Measurements from ENCODE around the gene EDARADD.
A peak's percentile ranks its signal among the peaks of the same experiment; 100 is the strongest.
"Not testable (repeated sequence)": the region's sequence is repeated elsewhere in the genome, so short reads cannot be mapped to it uniquely, and the experiment has no call there.

EDARADD gene

DNA sequence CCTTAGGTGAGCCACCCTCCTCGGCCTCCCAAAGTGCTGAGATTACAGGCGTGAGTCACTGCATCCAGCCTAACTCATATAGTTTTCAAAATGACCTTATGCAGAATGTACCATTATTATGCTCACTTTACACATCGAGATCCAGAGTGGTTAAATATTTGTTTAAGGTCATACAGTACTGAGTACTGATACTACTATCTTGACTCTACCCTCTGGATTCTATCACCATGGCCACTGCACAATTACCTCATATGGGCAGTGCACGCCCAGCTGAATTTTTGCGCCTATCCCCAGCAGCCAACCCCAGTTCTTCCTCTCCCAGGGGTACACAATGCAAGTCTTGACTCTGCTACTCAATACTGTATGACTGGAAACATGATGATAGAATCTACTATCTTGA lies 56.7 kb downstream of the EDARADD start:
- DNase-seq, result no peak

DNA sequence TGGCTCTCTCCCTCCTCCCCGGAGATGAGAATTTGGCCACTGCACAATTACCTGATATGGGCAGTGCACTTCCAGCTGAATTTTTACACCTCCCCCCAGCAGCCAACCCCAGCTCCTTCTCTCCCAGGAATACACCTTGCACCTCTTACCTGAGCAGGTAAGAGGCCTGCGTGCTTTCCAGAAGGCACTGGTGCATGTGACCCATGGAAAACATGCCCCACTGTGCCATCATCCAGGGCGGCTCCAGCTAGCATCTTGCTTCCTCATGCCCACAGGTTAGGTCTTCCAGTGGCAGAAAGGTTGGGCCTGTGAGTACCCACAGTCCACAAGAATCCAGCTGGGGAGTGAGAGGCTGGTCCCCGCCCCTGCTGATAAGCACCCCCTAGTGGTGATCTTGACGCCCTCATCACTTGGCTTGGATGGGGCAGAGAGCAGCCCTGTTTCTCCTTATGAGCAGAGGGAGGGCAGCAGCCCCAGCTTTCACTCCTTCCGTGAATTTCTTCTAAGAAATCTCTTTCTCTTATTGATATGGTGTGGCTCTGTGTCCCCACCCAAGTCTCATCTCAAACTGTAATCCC lies 57.8 kb downstream of the EDARADD start:
- DNase-seq, result no peak

DNA sequence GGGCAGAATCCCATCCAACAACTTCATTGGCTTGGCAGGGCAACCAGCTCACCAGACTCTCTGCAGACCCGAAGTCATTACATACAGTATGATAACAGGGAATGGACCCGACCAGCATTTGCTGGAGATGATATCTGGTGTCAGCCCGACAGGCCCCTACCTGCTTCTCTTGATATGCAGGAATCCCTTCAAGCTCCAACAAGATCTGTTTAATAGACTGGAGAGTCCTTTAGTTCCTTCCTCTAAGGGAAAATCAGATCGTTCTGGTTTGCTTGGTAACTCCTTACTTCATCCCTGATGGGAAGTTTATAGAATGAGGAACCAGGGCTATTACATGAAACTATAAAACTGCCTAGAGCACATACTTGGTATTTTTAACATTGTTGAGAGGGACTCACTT lies 61.2 kb downstream of the EDARADD start:
- no peak for DNase-seq

DNA sequence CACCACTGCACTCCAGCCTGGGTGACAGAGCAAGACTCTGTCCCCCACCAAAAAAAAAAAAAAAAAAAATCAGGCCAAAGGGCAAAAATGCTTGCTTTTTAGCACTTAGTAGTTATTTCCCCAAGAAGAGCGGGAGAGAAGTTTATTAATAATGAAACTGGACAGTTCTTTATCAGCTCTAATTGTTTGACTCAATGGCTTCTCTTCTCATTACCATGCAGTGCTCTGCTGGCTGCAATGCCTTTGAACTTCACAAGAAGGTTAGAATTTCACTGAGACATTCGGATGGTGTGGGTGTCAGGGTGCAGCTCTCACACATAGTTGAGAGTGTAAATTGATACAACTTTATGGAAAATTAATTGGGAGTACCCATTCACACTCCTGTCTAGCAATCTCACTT lies 63.7 kb downstream of the EDARADD start:
- no peak for DNase-seq

DNA sequence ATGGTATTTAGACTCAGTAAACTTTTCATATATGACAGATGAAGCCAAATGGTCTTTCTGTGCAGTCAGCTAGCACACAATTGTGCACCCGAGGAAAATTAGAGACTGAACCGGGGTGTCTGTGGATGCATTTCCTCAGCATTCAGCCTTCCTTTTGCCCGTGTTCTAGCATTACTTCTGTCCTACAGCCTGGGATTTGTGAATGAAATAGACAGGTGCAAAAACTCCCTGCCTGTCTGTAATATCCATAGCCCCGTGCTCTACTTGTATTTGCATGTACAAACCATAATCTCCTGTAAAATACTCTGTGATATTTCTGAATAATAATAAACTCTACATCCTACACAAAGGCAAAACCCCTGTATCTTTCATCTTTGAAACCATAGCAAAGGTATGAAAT lies 64.9 kb downstream of the EDARADD start:
- no peak for DNase-seq

DNA sequence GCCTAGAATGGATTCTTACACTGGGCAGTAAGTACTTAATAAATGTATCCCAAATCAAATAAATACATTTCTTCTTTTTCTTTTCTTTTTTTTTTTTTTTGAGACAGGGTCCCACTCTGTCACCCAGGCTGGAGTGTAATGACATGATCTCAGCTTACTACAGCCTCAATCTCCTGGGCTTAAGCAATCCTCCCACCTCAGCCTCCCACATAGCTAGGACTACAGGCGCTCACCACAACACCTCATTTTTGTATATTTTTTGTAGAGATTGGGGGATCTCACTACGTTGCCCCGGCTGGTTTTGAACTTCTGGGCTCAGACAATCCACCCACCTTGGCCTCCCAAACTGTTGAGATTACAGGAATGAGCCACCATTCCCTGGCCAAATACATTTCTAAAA lies 66.0 kb downstream of the EDARADD start:
- DNase-seq, result no peak

DNA sequence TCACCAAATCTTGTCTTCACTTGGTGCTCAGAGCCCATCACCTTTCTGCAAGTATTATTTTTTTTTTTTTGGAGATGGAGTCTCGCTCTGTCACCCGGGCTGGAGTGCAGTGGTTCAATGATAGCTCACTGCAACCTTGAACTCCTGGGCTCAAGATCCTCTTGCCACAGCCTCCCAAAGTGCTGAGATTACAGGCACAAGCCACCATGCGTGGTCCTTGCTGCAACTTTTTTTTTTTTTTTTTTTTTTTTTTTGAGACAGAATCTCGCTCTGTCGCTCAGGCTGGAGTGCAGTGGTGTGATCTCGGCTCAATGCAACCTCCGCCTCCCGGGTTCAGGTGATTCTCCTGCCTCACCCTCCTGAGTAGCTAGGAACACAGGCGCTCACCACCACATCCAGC lies 70.1 kb downstream of the EDARADD start:
- not testable (repeated sequence) for DNase-seq

DNA sequence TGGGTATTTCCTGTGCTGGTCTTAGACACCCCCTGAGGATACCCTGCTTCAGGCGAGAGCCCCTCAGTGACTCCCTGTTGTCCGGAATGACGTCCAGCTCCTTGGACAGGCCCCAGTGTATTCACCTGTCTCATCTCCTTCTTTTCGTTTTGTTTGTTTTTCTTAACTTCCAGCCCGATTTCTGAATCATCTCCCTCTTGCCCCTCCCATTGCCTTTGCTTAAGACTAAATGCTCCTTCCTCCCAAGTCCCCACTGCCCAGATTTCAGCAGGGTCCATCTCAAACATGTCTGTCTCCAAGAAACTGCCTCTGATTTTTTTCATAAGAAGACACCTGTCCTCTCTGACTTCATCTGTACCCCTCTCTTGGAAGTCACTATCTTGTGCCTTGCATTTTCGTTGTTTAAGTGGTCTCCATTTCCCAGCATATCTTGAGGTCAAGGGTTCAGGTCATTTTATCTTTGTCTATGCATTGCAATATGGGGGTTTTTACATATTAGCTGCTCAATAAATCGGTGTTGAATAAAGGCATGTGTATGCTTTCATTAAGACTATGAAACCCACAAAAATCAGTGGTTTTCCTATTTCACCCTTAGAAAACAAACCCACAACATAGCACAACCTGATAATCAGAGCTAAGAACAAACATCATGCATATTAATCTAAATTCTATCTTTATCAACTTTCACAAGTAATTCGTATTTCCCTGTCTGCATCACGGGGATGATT lies 71.3 kb downstream of the EDARADD start:
- no peak for DNase-seq

DNA sequence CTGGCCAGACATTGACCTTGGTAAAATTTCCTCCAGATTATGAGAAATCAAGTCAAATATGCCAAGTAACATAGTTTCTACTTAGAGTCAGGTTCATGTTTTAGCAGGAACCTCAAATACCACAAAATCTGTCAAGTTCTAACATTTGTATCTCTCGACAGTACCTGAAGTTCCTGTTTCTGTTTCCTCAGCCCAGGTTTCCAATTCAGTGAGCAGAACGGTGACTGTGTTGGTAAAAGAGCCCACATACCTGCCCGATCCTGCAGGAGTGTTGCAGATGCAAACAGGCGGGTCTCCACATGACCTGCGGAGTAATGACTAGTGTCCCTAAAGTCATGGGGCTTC lies 71.8 kb downstream of the EDARADD start:
- DNase-seq, result no peak

DNA sequence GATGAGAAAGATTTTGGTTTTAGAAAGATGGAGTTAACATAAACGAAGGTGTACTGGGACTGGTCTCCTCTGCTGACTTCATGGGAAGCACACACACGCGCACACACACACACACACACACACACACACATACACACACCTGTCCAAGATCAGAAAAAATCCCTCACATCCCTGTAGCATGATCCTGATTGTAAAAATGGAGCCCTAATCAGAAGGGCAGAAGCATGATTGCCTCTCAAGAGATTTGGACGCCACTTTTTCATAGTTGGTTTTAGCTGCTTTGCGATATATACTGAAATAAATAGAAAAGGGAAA lies 73.2 kb downstream of the EDARADD start:
- no peak for DNase-seq

DNA sequence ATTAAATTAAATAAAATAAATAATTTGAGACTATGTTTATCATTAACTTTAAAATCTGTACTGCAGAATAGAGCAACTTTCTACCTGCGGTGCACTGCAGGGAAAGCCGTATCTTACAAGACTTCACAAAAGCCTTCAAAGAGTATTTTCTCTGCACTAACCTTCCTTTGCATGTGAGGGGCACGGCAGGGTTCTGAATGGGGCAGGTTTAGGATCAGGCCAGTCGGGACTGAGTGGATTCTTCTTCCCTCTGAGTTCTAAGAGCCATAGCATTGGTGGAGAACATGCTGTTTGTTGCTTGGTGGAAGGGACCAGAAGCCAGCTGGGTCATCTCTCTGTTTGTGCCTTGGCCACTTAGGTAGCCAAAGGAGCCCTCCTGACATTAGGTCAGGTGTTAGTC lies 74.5 kb downstream of the EDARADD start:
- no peak for DNase-seq

DNA sequence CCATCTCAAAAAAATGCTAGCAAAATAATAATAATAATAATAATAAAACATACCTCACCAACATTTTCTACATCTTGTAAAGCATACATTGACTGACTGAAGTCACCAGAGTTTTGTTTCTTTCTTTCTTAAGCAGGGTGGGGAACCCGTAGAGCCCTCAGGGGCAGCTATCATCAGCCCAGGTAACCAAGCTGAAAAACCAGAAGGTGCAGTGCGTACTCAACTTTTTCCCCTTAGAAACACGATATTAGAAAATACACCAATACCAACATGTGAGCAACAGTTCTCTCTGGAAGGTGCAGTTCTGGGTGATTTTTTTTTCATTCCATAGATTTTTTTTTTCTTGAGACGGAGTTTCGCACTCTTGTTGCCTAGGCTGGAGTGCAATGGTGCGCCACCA lies 75.4 kb downstream of the EDARADD start:
- no peak for DNase-seq

DNA sequence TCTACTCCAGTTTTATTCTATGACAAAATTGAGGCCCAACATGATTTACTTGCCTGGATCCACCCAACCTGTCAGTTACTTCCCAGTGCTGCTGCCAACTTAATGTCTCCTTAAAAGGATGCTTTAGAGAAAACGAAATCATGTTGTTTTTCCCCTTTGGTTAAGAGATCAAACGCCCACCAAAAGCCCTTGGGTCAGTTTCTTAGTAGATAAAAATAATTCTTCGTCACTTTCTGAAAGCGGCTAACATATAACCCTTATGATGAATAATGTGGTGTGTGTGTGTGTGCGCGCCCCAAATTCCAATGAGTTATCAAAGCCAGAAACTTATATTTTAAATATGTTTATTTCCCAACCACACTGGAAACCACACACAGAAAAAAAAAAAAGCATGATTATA lies 77.0 kb downstream of the EDARADD start:
- no peak for DNase-seq

DNA sequence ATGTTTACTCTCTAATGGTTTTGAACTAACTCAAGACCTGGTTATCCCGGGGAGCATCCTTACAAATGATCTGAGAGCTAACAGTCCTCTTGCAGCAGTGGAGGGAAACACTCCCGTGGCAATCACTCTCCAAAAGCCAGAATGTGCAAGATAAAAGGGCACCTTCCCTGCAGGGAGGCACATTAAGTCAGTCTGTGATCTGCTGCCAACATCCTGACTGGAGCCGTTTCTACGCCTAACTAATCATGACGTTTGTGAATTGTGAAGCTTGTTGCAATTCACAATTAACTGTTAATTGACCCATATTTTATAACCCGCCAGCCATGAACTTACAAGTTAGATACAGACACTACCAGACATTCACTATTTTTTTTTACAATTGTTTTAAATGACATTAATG lies 77.6 kb downstream of the EDARADD start:
- DNase-seq, result no peak

DNA sequence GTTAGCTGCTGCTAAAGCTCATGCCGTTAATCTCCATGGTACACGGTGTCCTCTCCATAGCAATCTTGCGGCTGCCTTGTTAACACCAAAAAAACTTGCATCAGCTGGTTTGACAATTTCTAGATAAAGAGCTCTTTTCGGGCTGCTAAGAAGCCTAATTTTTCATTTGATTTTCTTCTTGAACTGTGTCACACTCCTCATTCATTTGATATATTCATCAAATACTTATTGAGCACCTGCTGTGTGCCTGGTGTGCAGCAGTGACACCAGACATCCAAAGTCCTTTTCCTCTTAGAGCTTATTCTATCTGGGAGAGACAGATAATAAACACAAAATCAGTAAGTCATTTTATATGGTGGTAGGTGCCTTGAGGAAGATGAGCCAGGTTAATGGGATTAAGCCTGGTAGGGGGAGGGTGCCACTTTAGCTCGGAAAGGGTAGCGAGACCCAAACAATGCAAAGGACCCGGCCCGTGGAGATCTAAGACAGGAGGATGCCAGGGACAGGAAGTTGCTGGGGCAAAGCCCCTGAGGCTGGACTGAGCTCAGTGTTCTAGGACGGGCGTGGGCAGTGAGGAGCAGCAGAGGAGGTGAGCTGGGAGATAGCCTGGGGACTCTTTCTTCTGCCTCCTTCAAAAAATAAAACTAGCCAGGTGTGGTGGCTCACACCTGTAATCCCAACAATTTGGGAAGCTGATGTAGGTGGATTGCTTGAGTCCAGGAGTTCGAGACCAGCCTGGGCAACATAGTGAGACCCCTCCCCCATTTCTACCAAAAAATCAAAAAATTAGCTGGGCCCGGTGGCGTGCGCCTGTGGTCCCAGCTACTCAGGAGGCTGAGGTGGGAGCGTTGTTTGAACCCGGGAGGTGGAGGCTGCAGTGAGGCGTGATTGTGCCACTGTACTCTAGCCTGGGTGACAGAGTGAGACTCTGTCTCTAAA lies 79.0 kb downstream of the EDARADD start:
- DNase-seq, result no peak

DNA sequence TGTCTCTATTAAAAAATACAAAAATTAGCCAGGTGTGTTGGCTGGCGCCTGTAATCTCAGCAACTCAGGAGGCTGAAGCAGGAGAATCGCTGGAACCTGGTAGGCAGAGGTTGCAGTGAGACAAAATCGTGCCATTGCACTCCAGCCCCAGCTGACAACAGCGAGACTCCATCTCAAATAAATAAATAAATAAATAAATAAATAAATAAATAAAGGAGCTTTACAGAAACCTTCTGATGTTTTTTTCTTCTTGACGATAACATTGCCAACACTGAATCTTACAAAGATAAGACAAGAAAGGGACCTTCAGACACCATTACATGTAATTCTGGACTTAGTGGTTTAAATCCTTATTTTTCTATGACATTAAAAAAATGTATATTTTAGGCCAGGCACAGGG lies 81.9 kb downstream of the EDARADD start:
- DNase-seq, result no peak

DNA sequence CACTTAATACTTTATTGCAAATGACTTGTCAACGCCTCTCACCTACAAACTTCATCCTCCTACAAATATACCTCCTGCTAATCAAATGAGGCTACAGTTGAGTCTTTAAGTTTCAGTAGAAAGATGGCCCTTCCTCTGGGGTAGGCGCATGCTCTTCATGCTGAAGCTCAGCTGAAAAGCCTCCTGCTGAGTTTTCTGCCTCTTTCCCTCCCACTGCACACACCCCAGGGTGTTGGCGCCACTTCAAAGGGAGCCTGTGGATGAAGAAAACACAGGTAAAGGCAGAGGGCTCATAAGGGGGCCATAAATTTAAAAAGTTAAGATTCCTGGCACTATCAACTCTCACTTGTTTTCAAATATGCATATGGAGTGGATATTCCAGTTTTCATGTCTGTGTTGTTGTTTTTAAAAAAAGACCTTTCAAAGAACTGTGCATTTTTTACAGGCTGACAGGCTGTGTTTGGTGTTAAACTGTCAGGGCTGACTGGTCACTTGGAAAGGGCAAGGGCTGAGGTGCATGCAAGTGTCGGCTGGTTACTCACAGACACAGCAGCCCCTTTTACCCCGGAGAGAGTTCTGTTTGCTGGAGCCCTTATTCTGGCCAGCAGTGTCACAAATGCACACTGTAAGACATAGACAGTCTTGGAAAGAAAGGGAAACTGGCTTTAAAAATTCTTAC lies 86.8 kb downstream of the EDARADD start:
- no peak for DNase-seq

DNA sequence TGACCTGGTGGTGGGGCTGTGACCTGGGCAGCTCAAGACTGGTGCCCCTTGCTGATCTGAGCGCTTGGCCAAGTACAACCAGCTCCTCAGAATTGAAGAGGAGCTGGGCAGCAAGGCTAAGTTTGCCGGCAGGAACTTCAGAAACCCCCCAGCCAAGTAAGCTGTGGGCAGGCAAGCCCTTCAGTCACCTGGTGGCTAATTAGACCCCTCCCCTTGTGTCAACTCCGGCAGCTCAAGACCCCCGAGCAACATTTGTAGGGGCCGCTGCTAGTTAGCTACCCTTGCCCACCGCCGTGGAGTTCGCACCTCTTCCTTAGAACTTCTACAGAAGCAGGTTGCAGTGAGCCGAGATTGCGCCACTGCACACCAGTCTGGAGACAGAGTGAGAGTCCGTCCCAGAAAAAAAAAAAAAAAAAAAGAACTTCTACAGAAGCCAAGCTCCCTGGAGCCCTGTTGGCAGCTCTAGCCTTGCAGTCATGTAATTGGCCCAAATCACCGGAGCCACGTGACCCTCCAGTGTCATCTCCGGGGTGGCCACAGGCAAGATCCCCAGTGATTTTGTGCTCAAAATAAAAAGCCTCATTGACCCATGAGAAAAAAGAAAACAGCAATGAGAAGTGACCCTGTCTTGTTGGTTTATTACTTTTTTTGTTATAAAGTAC lies 90.4 kb downstream of the EDARADD start:
- DNase-seq, result no peak

DNA sequence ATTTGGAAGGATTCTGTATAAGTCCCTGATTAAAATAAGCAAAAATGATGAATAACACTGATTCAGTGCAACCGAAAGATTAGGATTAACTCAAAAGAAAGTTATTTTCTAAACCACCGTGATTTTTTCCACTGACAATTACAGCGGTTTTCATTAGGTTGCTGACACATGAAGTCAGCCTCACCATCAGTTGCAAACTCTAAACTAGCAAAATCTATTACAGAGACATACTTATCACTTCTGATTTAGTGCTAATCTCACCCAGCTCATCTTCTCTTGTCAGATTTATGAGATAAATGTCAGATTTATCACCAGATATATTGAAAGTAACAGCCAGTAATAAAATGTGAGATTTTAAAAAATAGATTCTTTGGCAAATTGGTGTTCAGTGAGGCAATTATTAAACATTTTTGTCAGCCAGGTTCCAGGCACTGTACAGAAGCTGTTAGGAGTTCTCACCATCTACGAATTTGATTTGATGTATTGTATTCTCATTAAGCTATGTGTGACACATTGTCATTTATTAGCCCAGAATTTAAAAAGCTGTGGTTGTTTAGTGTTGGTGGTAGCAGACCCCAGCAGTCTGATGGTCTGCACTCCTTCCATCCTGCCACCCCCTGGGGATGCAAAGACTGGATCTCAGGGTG lies 92.4 kb downstream of the EDARADD start:
- no peak for DNase-seq

DNA sequence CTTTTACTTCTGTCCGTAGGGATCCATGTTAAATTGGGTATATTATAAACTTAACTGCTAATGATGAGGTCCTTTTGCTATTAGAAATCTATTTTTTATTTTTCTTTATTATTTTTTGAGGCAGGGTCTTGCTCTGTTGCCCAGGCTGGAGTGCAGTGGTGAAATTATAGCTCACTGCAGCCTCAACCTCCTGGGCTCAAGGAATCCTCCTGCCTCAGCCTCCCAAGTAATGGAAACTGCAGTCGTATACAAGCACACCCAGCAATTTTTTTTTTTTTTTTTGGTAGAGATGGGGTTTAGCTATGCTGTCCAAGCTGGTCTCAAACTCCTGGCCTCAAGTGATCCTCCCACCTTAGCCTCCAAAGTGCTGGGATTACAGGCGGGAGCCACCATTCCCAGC lies 95.1 kb downstream of the EDARADD start:
- not testable (repeated sequence) for DNase-seq

DNA sequence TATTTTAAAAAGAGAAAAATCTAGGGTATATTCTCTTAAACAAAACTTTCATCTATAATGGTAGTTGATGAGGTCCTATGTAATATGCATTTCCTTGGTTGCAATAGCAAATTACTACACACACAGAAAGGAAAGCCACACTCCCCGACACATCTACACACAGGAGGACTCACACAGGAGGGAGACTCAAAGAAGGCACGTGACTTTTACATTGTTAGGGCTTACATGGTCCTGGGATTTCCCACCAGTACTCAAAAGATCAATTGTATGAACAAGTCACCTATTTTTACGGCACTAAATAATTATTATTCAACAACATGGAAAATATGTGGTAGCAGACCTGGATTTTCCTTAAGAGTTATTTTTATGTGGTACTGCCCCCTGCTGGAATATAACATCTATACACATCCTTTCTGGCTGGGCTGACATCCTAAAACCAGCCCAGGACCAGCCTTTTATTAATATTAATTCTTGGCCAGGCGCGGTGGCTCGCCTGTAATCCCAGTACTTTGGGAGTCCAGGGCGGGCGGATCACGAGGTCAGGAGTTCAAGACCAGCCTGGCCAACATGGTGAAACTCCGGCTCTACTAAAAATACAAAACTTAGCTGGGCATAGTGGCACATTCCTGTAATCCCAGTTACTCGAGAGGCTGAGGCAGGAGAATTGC lies 95.8 kb downstream of the EDARADD start:
- peak; percentile 10 for DNase-seq
